Activated CD4-positive, alpha-beta T cell treated with anti-CD3 and anti-CD28 coated beads for 4 hours (primary cell): Measurements from ENCODE around the gene MYL1.

Experiments used
- DNase-seq, 2 donors: peaks; one replicate each; pipeline ENCODE4 v3.0.0-alpha.2; 2020

MYL1 gene

DNA sequence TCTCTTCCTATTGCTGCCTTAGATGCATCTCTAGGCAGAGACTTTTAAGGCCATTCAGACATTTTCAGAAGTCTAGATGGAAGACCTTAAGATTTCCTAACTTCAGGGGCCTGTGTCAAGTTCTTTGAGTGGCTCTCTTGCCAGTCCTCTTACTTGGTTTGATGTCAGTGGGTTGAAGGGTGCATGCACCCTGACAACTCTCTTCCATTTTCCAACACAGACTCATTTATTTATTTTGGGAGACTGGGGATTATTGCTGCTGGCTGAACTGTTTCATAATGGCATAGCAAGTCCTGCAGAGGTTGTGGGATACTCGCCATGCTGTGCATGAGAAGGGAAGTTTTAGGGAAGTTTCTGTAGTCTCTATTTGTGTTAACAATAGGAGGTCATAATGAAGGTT lies 50.7 kb downstream of the MYL1 start:
- DNase-seq: no peak

DNA sequence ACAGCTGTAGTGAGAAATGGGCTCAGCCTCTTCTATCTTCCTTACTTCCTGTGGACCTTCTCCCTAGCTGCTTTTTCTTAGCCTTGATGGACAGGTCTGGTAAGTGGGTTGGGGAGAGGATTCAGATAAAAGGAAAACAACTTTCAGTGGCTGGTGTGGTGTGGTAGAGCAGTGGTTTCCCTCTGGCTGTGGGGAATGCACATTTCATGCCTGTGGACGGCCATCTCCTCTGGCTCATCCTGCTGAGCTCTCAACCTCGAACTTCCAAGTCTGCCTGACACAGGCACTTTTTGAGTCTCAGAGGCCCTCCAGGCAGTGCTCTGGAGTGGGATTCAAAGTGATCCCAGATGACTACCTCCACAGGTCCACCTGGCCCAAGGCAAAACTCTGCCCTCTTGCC lies 51.1 kb downstream of the MYL1 start:
- no peak for DNase-seq

DNA sequence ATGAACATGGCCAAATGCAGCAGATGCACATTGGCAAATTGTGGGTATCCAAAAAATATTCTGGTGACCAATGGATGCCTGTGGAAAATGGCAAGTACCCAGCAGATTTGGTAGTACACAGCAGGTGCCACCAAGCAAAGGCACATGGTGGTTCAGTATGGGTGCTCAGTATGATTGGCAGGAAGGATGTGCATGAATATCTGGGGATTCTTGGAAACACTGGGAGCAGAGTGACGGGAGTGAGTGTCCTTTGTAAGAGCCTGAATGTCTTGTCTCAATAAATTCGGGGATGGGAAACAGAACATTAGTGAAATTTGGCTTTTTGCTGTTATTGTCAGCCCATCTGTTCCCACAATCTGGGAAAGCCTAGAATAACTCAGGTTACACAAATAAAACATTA lies 52.9 kb downstream of the MYL1 start:
- no peak for DNase-seq

DNA sequence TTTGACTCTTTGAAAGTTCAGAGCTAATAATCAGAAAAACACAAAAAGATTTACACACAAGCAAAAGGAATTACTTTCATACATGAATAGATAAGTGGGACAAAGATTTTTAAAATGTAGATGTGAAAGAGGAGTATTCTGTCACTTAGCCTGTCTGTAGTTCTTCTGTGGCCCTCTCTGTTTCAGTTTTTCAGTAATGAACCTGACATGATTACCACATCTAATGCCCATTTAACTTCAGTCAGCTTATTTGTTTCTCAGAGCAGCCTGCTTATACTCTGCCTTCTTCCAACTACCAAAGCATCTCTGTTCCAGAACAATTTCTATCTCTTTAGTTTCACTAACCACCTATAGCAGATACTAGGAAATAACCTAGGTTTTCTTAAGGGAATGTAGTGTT lies 55.3 kb downstream of the MYL1 start:
- no peak for DNase-seq

DNA sequence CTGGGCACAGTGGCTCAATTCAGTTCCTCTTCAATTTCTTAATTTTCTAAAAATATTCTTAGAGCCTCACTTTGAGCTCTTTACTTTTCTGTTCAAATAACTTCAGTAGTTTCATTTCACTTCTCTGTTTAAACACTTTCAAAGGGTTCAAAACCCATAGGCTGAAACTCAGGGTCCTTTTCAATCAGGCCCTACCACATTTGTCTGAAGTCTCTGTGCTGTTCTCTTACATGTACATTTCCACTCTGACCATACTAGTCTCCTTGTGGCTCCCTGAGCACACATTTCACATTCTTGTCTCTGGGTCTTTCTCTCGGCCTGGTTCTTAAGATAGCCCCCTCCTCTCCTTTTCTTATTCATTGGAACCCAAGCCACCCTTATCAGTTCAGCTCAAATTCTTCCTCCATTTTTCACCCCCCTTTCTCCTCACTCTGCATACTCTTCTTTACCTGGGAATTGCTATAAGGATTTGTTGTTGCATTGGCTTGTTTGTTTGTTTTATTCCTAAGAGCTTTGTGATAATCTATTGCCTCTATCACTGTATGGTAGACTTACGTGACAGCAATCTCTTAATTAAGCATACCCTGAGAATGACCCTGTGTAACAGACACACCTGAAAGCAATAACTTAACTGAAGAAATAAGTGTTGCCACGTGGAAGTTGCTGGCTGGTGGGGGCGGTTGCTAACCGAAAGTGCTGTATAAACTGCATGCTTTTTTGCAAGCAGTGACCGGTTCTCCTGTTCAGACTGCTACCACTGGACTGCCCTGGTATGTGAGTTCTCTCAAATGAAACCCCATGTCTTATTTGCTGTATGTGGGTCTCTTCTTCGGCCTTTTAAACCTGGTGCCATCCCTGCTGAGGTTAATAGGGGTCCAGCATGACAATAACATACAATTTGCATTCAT lies 62.0 kb downstream of the MYL1 start:
- no peak for DNase-seq

DNA sequence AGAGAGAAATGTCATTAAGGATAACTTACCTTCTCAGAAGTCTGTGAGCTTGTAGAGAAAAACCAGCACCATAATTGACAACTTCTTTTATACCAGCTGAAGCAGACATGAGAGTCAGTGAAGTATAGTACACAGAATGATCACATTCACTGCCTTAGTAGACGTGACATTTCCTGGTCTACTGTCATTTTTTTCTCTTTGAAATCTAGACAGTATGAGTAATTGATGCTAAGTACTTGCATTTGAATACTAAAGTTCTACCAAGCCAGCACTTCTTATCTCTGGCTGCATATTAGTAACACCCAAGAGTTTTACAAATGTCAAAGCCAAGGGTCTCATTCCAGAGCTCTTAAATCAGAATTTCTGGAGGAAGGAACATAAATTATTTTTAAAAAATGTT lies 64.4 kb downstream of the MYL1 start:
- no peak for DNase-seq
